Germinal center (tissue), 1 donor: ENCODE data around the gene ENDOV.

Experiments used
- DNase-seq: peaks from one replicate; pipeline ENCODE4 v3.0.0; 2012; ENCODE audit warnings: mixed read lengths, low spot score

ENDOV gene

GRCh38 chr17:80431246-80432195, 16.6 kb downstream of the ENDOV start:
- no peak for DNase-seq

- no peak for DNase-seq
Observed at GRCh38 chr17:80432350-80432955, 17.5 kb downstream of the ENDOV start.

- no peak for DNase-seq
Observed at GRCh38 chr17:80432961-80433550, 18.1 kb downstream of the ENDOV start.

GRCh38 chr17:80433916-80434666, 19.1 kb downstream of the ENDOV start:
- no peak for DNase-seq

DNA sequence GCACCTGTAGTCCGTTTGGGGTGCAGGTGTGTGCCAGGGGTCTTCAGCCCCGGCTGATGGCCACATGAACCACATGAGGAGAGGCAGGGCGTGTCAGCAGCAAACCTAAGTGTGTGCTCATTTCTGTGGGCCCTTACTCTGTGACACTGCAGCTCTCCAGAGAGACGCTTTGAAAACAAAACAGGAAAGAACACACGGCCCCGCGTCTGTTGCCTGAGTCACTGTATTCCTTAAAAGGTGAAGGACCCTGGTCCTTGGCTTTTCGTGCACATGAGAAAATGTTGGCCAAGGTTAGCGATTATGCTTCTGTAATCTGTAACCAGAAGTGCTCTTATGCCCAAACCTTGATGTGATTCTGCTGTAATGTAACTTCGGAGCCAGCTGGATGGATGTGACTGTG, 22.6 kb downstream of the ENDOV start:
- no peak for DNase-seq

- no peak for DNase-seq
Observed at GRCh38 chr17:80438806-80439205, 23.8 kb downstream of the ENDOV start.

GRCh38 chr17:80439499-80439898, 24.5 kb downstream of the ENDOV start:
- no peak for DNase-seq

DNA sequence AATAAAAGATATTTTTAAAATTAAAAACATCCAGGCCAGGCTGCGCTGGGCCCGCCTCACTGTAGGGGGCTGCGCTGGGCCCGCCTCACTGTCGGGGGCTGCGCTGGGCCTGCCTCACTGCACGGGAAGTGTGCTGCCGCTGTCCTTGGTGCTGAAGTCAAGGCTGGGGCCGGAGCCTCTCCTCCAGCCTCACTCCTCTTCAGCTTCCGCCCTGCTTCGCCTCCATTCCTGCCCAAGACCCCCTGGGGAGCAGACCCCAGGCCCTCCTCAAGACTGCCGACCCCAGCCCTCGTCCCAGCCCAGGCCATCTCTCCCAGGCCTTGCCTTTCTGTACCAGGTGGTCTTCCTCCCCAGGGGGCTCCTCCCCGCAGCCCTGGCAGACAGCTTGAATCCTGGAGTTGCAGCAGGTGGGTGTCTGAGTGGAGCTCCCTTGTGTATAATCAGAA, 26.2 kb downstream of the ENDOV start:
- peak; percentile 69 for DNase-seq

- DNase-seq = no peak
Observed at GRCh38 chr17:80441598-80442322, 26.8 kb downstream of the ENDOV start.

- DNase-seq = no peak
Observed at GRCh38 chr17:80442323-80442659, 27.3 kb downstream of the ENDOV start.

DNA sequence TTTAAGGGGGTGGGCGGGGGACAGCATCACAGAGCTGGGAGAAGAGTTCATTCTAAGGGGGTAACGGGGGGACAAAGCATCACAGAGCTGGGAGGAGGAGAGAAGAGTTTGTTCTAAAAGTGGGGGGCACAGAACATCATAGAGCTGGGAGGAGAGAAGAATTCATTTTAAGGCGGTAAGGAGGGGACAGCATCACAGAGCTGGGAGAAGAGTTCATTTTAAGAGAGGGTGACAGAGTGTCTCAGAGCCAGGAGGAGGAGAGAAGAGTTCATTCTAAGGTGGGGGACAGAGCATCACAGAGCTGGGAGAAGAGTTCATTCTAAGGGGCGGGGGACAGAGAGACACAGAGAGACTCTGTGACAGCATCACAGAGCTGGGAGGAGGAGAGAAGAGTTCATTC, 27.8 kb downstream of the ENDOV start:
- DNase-seq = no peak

DNA sequence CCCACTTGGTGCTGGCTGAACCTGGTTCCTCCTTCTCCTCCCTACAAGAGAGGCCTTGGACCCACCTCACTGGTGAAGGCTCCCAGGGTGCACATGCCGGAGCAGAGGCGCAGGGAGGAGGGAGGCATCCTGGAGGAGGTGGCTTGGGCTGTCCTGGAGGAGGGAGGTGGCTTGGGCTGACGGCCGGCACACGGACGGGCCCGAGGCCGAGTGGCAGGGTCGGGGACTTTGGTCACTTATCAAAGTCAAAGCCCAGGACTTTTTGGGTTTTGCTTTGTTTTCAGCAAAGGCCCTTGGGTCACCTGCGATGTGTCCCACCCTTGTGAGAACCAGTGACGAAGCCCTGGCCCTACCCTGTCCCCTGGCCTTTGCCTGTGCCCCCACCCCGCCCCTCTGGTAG, 28.5 kb downstream of the ENDOV start:
- no peak for DNase-seq

DNA sequence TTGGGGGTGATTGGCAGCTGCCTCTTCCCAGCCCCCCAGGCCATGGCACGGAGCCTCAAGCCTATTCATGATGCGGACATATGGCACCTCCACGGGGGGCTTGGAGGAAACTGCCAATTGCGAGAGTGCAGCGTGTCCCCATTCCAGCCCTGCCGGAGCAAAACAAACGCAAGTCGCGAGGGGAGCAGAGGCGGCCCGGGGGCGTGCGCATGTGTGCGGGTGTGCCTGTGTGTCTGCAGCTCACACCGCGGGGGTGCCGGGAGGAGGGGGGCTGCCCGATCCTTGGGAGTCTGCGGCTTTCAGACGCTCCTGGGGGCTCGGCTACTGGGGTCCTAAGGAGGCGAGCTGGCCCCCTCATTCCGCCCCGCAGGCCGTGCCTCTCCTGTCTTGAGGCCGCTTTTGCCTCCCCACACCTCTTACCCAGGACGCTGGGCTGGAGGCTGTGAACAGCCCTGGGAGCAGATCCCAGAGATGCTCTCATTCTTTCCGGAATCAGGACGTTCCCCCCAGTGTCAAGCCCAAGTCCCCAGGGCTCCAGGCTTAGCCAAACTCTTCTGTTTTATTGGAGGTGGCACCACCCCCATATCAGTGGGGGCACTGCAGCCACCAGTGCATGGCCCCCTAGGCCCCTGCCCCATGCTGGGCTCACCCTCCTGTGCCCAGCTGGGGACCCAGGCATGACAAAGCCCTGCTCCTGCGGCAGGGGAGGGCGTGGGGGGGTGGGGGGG, 29.1 kb downstream of the ENDOV start:
- DNase-seq = no peak

DNA sequence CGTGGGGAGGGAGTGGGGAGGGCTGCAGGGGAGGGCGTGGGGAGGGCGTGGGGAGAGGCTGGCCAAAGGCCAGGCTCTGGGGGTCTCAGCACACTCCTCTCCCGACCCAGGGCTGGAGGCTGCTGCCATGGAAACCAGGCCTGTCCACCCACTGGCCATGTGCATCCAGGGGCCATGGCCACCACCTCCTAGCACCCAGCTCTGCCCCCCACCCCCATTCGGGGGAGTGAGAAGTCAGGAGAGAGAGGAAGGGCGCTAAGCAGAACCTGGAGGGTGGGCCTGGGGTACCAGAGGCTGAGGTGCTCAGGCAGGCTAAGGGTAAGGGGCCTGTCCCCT, 29.6 kb downstream of the ENDOV start:
- no peak for DNase-seq

GRCh38 chr17:80445007-80445725, 30.2 kb downstream of the ENDOV start:
- no peak for DNase-seq

DNA sequence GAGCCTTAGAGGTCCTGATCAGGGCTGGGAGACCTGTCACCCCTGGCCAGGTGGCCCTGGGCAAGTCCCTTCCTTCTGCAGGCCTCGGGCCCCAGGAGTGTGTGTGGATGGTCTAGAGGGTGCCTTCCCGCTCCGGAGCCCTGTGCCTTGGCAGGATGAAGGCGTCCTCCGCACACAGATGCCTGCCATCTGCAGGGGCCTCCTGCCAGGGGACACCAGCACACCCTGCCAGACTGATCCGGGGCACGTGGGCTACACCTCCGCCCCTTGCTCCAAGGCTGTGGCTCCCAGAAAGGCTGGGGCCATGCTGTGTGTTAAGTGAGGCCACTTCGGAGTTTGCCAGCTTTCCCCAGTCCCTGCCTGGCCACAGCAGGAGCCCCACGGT, 30.8 kb downstream of the ENDOV start:
- no peak for DNase-seq

GRCh38 chr17:80446645-80447405, 31.9 kb downstream of the ENDOV start:
- no peak for DNase-seq

- no peak for DNase-seq
Observed at GRCh38 chr17:80447790-80448189, 32.8 kb downstream of the ENDOV start.

DNA sequence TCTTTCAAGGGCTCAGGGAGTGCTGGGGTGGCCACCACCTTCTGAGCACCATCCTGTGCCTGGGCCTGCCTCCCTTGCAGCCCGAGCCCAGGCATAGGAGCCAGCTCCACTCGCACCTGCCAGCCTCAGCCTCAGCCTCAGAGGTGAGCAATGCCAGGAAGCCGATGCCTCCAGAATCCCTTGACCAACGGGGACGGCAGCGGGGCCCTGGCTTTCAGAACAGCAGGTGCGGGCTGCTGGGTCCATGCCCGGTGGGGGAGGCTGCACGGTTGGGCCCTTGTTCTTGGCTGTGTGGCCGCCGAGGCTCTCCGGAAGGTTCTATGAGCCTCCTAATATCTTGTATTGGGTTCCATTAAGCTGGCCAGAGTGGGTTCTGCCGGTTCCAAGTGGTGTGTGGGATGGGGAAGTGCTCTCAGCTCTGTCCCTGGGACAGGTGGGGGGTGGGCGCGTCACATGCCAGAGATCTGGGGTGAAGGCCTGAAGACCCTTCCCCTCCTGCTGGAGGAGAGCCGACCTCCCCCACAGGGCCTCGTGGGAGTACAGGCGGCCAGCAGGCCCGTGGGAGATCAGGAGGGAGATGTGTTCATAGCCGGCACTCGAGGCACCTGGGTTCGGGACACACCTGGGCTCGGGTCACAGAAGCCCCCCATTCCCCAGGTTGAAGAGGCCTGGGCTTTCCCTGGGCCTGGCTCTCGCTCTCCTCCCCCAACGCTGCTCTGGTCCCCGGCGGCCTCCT, 34.4 kb downstream of the ENDOV start:
- DNase-seq = no peak
